Body of pancreas (tissue), 4 donors: ENCODE data around the gene ESAM. TPM values are rescaled to one million over a fixed set of nuclear protein-coding genes. Genes with fewer than 3 reads are reported as not detected.
A peak's percentile ranks its signal among the peaks of the same experiment; 100 is the strongest.

Experiments
- ATAC-seq: fragments of 150-250 bp; one replicate; pipeline ENCODE4 v1.9.1; 2016
- DNase-seq, 4 donors: peaks; one replicate each; pipeline ENCODE4 v3.0.0-alpha.2; 2019
- H3K27ac ChIP-seq, 4 donors: fragments of 200-600 bp; sonication (generic); 1 replicate in 3 of 4; 2 replicates in 1 of 4; pipeline versions ENCODE4 v1.5.1 to v1.6.1; 2016 to 2019; ENCODE audit warnings: mild to moderate bottlenecking in 1 of 4, mixed read lengths in 1 of 4, moderate library complexity in 1 of 4
- H3K27me3 ChIP-seq, 2 donors: fragments of 200-600 bp; sonication (generic); one replicate each; pipeline ENCODE4 v1.6.0; 2016; ENCODE audit warnings: mild to moderate bottlenecking in 1 of 2
- H3K36me3 ChIP-seq, 2 donors: fragments of 200-600 bp; sonication (generic); replicated peaks in 1 of 2; 2 replicates each; pipeline ENCODE4 v1.5.1; 2016; ENCODE audit warnings: low read depth in 2 of 2; ENCODE audit not compliant: insufficient read depth in 1 of 2
- H3K4me1 ChIP-seq: fragments of 200-600 bp; sonication (generic); one replicate; pipeline ENCODE4 v1.6.0; 2016
- H3K4me3 ChIP-seq, 2 donors: fragments of 200-600 bp; sonication (generic); 1 replicate in 1 of 2; 2 replicates in 1 of 2; pipeline ENCODE4 v1.5.1; 2016 to 2019
- H3K9me3 ChIP-seq, 3 donors: fragments of 200-600 bp; sonication (generic); 1 replicate in 2 of 3; 2 replicates in 1 of 3; pipeline ENCODE4 v1.5.1; 2016
- CTCF ChIP-seq, 7 experiments: fragments of 450-650 bp in 4 of 7; fragments of 200-600 bp in 3 of 7; sonication (generic) in 3 of 7; IDR thresholded peaks; one replicate each; pipeline ENCODE4 v1.5.1; 2016 to 2019; ENCODE audit warnings: antibody characterized with exemption in 7 of 7
- POLR2A ChIP-seq, 3 donors: fragments of 450-650 bp; IDR thresholded peaks; one replicate each; pipeline ENCODE4 v1.6.1; 2016; ENCODE audit warnings: antibody characterized with exemption in 3 of 3, mild to moderate bottlenecking in 2 of 3
- WGBS, 2 donors: methylation state at CpG; one replicate each; pipeline ENCODE4 v1.1.5; 2017; 5-methylcytosine and 5-hydroxymethylcytosine counted together
- intact Hi-C: fragments of 100-400 bp; cut with DNase I; formaldehyde crosslinking; loops from one replicate; pipeline ENCODE4 v1.15.1; 2023
- total RNA-seq, 2 donors: library from RNA; depleted of rRNA; stranded (reverse); fragments of >200 nt; gene quantifications; one replicate each; pipeline ENCODE4 v1.1.0, GENCODE V29; 2016

Gene ESAM
- total RNA-seq, 2 donors from 2014 or later, result 11.7 to 20.8 TPM

DNA sequence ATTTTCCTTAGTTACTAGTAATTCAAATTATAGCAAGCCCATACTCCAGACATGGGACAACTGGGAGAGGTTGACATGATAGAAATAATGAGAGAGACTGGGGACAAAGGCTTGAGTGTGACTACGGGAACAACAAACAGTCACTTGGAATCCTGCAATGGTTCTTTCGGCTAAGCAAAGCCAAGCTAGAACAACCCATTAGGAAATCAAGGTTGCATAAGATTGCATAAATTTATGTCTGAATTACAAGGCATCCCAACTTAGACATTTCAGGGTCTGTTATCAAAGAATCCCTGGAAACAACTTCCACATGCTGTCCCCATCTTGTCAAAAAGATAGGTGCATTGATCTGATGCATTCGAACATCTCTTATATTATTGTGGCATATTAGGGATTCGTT, 32.5 kb downstream of the ESAM start:
- TF ChIP-seq CTCF (IDR thresholded peaks at IDR 0.05), result no peak
- TF ChIP-seq POLR2A (IDR thresholded peaks at IDR 0.05), result no peak
- Histone ChIP-seq H3K36me3 (no peaks in the 10 kb centered on the region), H3K27me3 (no peaks in the 10 kb centered on the region), H3K4me1 (peaks cover 10% of the 10 kb centered on the region), H3K9me3 (no peaks in the 10 kb centered on the region), H3K4me3 (no peak overlapping the region), H3K27ac (no peak overlapping the region)
- WGBS, 2 donors, result 79 to 87% methylated on average over 4 of the region's 4 CpGs
- ATAC-seq (no peak), DNase-seq (no peak)
- intact Hi-C loops, result no loop called here

- Histone ChIP-seq H3K4me3 (no peak overlapping the region), H3K9me3 (no peaks in the 10 kb centered on the region), H3K4me1 (peaks cover 10% of the 10 kb centered on the region), H3K27ac (no peak overlapping the region), H3K36me3 (no peaks in the 10 kb centered on the region), H3K27me3 (no peaks in the 10 kb centered on the region)
- ATAC-seq, result no peak
- intact Hi-C loops, result no loop called here
- no peak for DNase-seq
- no peak for TF ChIP-seq POLR2A (IDR thresholded peaks at IDR 0.05)
- TF ChIP-seq CTCF (IDR thresholded peaks at IDR 0.05), result no peak
- 72 to 82% methylated on average over 2 of the region's 2 CpGs for WGBS, 2 donors
Measured at GRCh38 chr11:124728134-124728533, 34.0 kb downstream of the ESAM start.

DNA sequence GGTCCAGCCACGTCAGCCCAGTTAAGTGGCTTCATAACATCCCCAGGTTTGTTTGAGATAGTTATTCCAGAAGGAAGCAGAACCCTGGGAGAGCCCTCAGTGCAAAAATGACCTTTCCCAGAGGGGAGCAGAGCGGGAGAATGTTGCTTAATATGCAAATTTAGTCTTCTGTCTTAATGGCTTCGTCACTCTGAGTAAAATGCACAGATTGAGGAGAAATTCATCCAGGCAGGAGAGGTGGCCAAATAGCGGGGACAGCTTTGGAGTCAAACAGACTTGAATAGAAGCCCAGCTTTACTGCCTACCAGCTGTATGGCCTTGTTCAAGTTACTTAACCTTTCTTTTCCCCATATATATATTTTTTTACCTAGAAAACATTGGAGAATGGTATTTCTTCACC, 34.6 kb downstream of the ESAM start:
- 81 to 83% methylated on average over 4 of the region's 4 CpGs for WGBS, 2 donors
- no peaks in the 10 kb centered on the region for H3K36me3 ChIP-seq
- H3K4me1 ChIP-seq, result peaks cover 10% of the 10 kb centered on the region
- no peak for TF ChIP-seq POLR2A (IDR thresholded peaks at IDR 0.05)
- TF ChIP-seq CTCF (IDR thresholded peaks at IDR 0.05), result no peak
- no peak overlapping the region for H3K4me3 ChIP-seq
- ATAC-seq (no peak), DNase-seq (no peak)
- no peaks in the 10 kb centered on the region for H3K9me3 ChIP-seq
- intact Hi-C loops, result no loop called here
- no peaks in the 10 kb centered on the region for H3K27me3 ChIP-seq
- H3K27ac ChIP-seq, result no peak overlapping the region

GRCh38 chr11:124725719-124726105, 36.4 kb downstream of the ESAM start:
- Histone ChIP-seq H3K27ac (no peak overlapping the region), H3K4me1 (peaks cover 10% of the 10 kb centered on the region), H3K36me3 (no peaks in the 10 kb centered on the region), H3K4me3 (no peak overlapping the region), H3K27me3 (no peaks in the 10 kb centered on the region), H3K9me3 (no peaks in the 10 kb centered on the region)
- ATAC-seq (no peak), DNase-seq (no peak)
- TF ChIP-seq CTCF (IDR thresholded peaks at IDR 0.05) (no peak), POLR2A (IDR thresholded peaks at IDR 0.05) (no peak)
- 55 to 67% methylated on average over 6 of the region's 6 CpGs for WGBS, 2 donors
- intact Hi-C loops, result no loop called here

DNA sequence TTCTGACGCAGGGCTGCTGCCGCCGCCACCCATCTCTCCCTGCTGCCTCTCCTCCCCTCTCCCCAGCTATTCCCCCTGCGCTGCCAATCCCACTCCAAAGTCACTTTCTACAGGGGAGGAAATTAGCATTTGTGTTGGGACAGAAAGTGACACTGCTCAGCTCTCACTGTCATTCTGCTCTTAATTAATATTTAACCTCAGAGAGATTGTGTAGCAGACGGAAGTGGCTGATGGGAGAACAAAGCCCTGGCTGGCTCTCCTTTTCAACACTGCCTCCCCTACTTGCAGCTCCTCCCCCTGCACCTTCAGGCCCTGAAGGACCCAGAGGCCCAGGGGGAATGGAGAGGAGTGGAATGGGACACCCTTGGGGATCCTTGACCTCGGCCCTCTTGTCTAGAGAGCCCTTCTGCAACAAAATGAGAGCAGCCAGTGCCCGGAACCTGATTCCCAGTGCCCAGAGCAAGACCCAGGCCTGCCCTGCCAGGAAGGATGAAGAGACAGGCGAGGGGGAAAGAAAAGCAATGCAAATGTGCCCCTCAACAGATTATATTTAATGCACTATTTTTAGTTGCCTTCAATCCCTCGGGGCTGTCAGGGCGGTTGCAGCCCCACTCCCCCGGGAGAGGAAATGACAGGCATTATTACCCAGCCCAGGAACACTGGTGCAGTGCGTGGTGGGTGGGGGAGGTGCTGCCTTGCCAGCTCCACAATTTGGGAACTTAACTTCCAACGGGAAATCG, 36.9 kb downstream of the ESAM start:
- DNase-seq (peak in 2 of 4 donors; percentile 17 to 33), ATAC-seq (peak; percentile 69)

More for the DNA sequence above, 36.9 kb downstream of the ESAM start:
- no peak overlapping the region for H3K4me3 ChIP-seq
- H3K36me3 ChIP-seq, result no peaks in the 10 kb centered on the region
- H3K27ac ChIP-seq, result peak overlapping the region in 1 of 4 donors; percentile 11
- intact Hi-C loops, result no loop called here
- no peaks in the 10 kb centered on the region for H3K27me3 ChIP-seq
- TF ChIP-seq POLR2A (IDR thresholded peaks at IDR 0.05), result no peak
- 33 to 42% methylated on average over 14 of the region's 14 CpGs for WGBS, 2 donors
- H3K4me1 ChIP-seq, result peaks cover 10% of the 10 kb centered on the region
- H3K9me3 ChIP-seq, result no peaks in the 10 kb centered on the region
